Anterior cingulate cortex (tissue), 58 donors: ENCODE data around the gene AHCY.

Experiments
- DNase-seq, 58 donors: peaks; one replicate each; lab custom pipeline; 2025; lab: John Stamatoyannopoulos, UW

Gene AHCY

GRCh38 chr20:34231634-34232033, 71.5 kb downstream of the AHCY start:
- no peak for DNase-seq
